B cell (primary cell): ENCODE measurements around the gene SLC39A11. TPM values are rescaled to one million over a fixed set of nuclear protein-coding genes. Genes with fewer than 3 reads are reported as not detected.

Experiments
- ATAC-seq: fragments of 200-7000 bp; cut with Tn5 transposase; one replicate; pipeline ENCODE4 v1.10.0; 2021; ENCODE audit warnings: low read depth, mild to moderate bottlenecking, moderate number of reproducible peaks, moderate library complexity
- CTCF ChIA-PET: fragments of 350-600 bp; sonication (Branson Sonifier 250); formaldehyde crosslinking; loops from one replicate; lab custom pipeline; 2021; ENCODE audit warnings: antibody characterized with exemption, inconsistent platforms; lab: Charles Lee
- POLR2A ChIA-PET: fragments of 350-600 bp; sonication (Branson Sonifier 250); formaldehyde crosslinking; loops from one replicate; lab custom pipeline; 2021; ENCODE audit warnings: antibody characterized with exemption; lab: Charles Lee
- DNase-seq: peaks from one replicate; pipeline ENCODE4 v3.0.0; 2013
- H2AFZ ChIP-seq: 2 replicates; pipeline ENCODE4 v1.6.1; 2012; ENCODE audit warnings: mild to moderate bottlenecking, low read depth, low read length; ENCODE audit not compliant: insufficient read depth, poor library complexity, severe bottlenecking
- H3K27ac ChIP-seq, 2 donors: 1 replicate in 1 of 2; 2 replicates in 1 of 2; pipeline ENCODE4 v1.5.1; 2012 to 2013; ENCODE audit warnings: low read length in 2 of 2, mild to moderate bottlenecking in 2 of 2, moderate library complexity in 1 of 2
- H3K27me3 ChIP-seq, 4 experiments: fragments of 200-600 bp in 1 of 4; sonication (generic) in 1 of 4; replicated peaks in 1 of 4; 1 replicate in 2 of 4; 2 replicates in 2 of 4; pipeline versions ENCODE4 v1.6.1 to v1.7.0; 2013 to 2016; ENCODE audit warnings: low read length in 3 of 4, mild to moderate bottlenecking in 2 of 4, mixed read lengths in 1 of 4, moderate library complexity in 1 of 4; ENCODE audit not compliant: insufficient read depth in 4 of 4, control insufficient read depth in 3 of 4; ENCODE audit errors: control extremely low read depth in 1 of 4
- H3K36me3 ChIP-seq, 2 experiments: replicated peaks in 1 of 2; 1 replicate in 1 of 2; 2 replicates in 1 of 2; pipeline versions ENCODE4 v1.6.1 to v1.7.1; 2013; ENCODE audit warnings: low read length in 1 of 2; ENCODE audit not compliant: insufficient read depth in 2 of 2, control insufficient read depth in 1 of 2; ENCODE audit errors: control extremely low read depth in 1 of 2, extremely low read depth in 1 of 2
- H3K4me1 ChIP-seq, 2 donors: fragments of 200-600 bp in 1 of 2; sonication (generic) in 1 of 2; 1 replicate in 1 of 2; 2 replicates in 1 of 2; pipeline versions ENCODE4 v1.5.1 to v1.6.1; 2013 to 2017; ENCODE audit warnings: low read length in 2 of 2; ENCODE audit not compliant: control insufficient read depth in 2 of 2, insufficient read depth in 2 of 2
- H3K4me2 ChIP-seq: replicated peaks from 2 replicates; pipeline ENCODE3; 2012; ENCODE audit warnings: mild to moderate bottlenecking, low read depth, low read length; ENCODE audit not compliant: poor library complexity, severe bottlenecking
- H3K4me3 ChIP-seq, 5 experiments: fragments of 200-600 bp in 1 of 5; sonication (generic) in 1 of 5; 1 replicate in 3 of 5; 2 replicates in 2 of 5; pipeline versions ENCODE4 v1.5.1 to v1.7.0; 2011 to 2016; ENCODE audit warnings: low read length in 4 of 5, mild to moderate bottlenecking in 4 of 5, low read depth in 2 of 5, control low read depth in 1 of 5, moderate library complexity in 1 of 5; ENCODE audit not compliant: insufficient read depth in 1 of 5; ENCODE audit errors: control extremely low read depth in 1 of 5, extremely low read depth in 1 of 5
- H3K79me2 ChIP-seq: fragments of 200-600 bp; sonication (generic); one replicate; pipeline ENCODE4 v1.6.0; 2016; ENCODE audit warnings: low read length; ENCODE audit not compliant: control insufficient read depth, insufficient read depth
- H3K9ac ChIP-seq: fragments of 200-600 bp; sonication (generic); 2 replicates; pipeline ENCODE4 v1.6.1; 2017; ENCODE audit warnings: mild to moderate bottlenecking, low read length, moderate library complexity
- H3K9me3 ChIP-seq, 3 donors: one replicate each; pipeline versions ENCODE4 v1.6.1 to v1.7.1; 2013; ENCODE audit warnings: low read length in 2 of 3; ENCODE audit not compliant: control insufficient read depth in 2 of 3, insufficient read depth in 1 of 3; ENCODE audit errors: control extremely low read depth in 1 of 3
- H4K20me1 ChIP-seq: 2 replicates; pipeline ENCODE4 v1.6.0; 2012; ENCODE audit warnings: mild to moderate bottlenecking, low read length; ENCODE audit not compliant: insufficient read depth, control insufficient read depth, poor library complexity, severe bottlenecking
- H3K27ac Mint-ChIP-seq: one replicate; pipeline ENCODE4 v1.8.0; 2021; ENCODE audit warnings: mixed read lengths
- H3K27me3 Mint-ChIP-seq: one replicate; pipeline ENCODE4 v1.8.0; 2021; ENCODE audit warnings: mixed read lengths
- H3K4me1 Mint-ChIP-seq: one replicate; pipeline ENCODE4 v1.8.0; 2021; ENCODE audit warnings: mixed read lengths
- H3K4me3 Mint-ChIP-seq: one replicate; pipeline ENCODE4 v1.8.0; 2021; ENCODE audit warnings: mixed read lengths
- H3K9me3 Mint-ChIP-seq: one replicate; pipeline ENCODE4 v1.8.0; 2022; ENCODE audit warnings: mixed read lengths; ENCODE audit not compliant: insufficient read depth
- CTCF ChIP-seq: fragments of 200-600 bp; IDR thresholded peaks from one replicate; pipeline ENCODE4 v1.8.0; 2022; ENCODE audit warnings: antibody characterized with exemption, mild to moderate bottlenecking
- EZH2 ChIP-seq: IDR thresholded peaks from 2 replicates; pipeline ENCODE4 v1.6.1; 2012; ENCODE audit warnings: borderline replicate concordance, low read depth, mild to moderate bottlenecking, moderate library complexity, low read length; ENCODE audit not compliant: insufficient read depth, poor library complexity, severe bottlenecking
- WGBS: methylation state at CpG from one replicate; pipeline ENCODE4 v1.1.5; 2013; ENCODE audit warnings: missing lambda C conversion rate; ENCODE audit not compliant: insufficient coverage; 5-methylcytosine and 5-hydroxymethylcytosine counted together
- intact Hi-C: fragments of 100-400 bp; cut with micrococcal nuclease; formaldehyde crosslinking; loops from one replicate; pipeline ENCODE4 v1.10.0; 2022
- polyA plus RNA-seq: library from polyadenylated mRNA; depleted of rRNA; stranded (reverse); fragments of >200 nt; gene quantifications from 2 replicates; pipeline ENCODE4 v1.2.3, GENCODE V29; 2012
- total RNA-seq, 2 donors: library from RNA; stranded (reverse); fragments of 120-200 nt in 1 of 2; gene quantifications; 1 replicate in 1 of 2; 2 replicates in 1 of 2; pipeline versions ENCODE4 v1.2.3 to v1.2.4, GENCODE V29; 2013 to 2022

The SLC39A11 gene
- total and polyA plus RNA-seq, 2 donors (not counting 1 experiment from before 2014, with no cell fraction given) = 6.9 to 39.6 TPM

GRCh38 chr17:72928454-72929136, 163.9 kb downstream of the SLC39A11 start:
- 93% methylated on average over 4 of the region's 7 CpGs for WGBS
- no peak overlapping the region for H2AFZ ChIP-seq

More at GRCh38 chr17:72928454-72929136, 163.9 kb downstream of the SLC39A11 start:
- POLR2A ChIA-PET = no interaction called here
- H3K9me3 Mint-ChIP-seq = no peaks in the 10 kb centered on the region
- Histone ChIP-seq H4K20me1 (no peaks in the 10 kb centered on the region), H3K9ac (no peak overlapping the region), H3K9me3 (no peaks in the 10 kb centered on the region), H3K79me2 (no peaks in the 10 kb centered on the region), H3K4me2 (no peak overlapping the region), H3K27ac (no peak overlapping the region), H3K4me3 (no peak overlapping the region), H3K4me1 (no peaks in the 10 kb centered on the region), H3K27me3 (no peaks in the 10 kb centered on the region), H3K36me3 (no peaks in the 10 kb centered on the region)
- H3K27me3 Mint-ChIP-seq = no peaks in the 10 kb centered on the region
- DNase-seq (no peak), ATAC-seq (no peak)
- TF ChIP-seq CTCF = no peak
- TF ChIP-seq EZH2 = no peak
- CTCF ChIA-PET = no interaction called here
- H3K4me1 Mint-ChIP-seq = peaks cover 7% of the 10 kb centered on the region
- no peak overlapping the region for H3K27ac Mint-ChIP-seq
- intact Hi-C loops = no loop called here
- no peak overlapping the region for H3K4me3 Mint-ChIP-seq
